Measurements from ENCODE around the gene PDE8B.

DNA sequence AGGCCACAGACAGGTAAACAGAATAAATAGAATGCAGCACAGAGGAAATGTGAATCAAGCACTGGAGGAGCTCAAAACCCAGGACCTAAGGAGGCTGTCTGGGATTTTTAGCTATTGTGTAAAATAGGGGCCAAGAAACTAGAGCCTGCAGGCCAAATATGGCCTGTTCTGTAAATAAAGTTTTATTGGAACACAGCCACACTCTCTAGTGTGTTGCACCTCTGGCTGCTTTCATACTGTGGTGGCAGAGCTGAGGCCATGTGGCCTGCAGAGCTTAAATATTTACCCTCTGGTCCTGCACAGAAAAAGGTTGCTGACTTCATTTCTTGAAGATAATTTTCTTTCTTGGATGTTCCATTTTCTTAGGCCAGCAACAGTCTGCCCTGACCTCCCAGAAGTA lies 145.3 kb downstream of the PDE8B start:
- TF ChIP-seq POLR2A (IDR thresholded peaks at IDR 0.05; ENCODE audit: borderline replicate concordance, extremely low read depth, insufficient read depth, insufficient read length) (no peak), EZH2 (IDR thresholded peaks at IDR 0.05) (no peak), CEBPB (IDR thresholded peaks at IDR 0.05; ENCODE audit: low read depth) (no peak), JUND (IDR thresholded peaks at IDR 0.05) (no peak), CTCF (IDR thresholded peaks at IDR 0.05 in 2 of 3, conservative IDR thresholded peaks at IDR 0.05 in 1 of 3; ENCODE audit: borderline replicate concordance in 1 of 3, insufficient read depth in 1 of 3, low read depth in 2 of 3, low read length in 2 of 3) (no peak), SP1 (IDR thresholded peaks at IDR 0.05; ENCODE audit: low read depth) (no peak), ATF3 (IDR thresholded peaks at IDR 0.05) (no peak), EGR1 (IDR thresholded peaks at IDR 0.05; ENCODE audit: low read depth) (no peak), SRF (IDR thresholded peaks at IDR 0.05; ENCODE audit: low read depth) (no peak), EZH2phosphoT487 (IDR thresholded peaks at IDR 0.05; ENCODE audit: borderline replicate concordance) (no peak), ELF1 (IDR thresholded peaks at IDR 0.05; ENCODE audit: borderline replicate concordance, low read depth) (no peak), YY1 (IDR thresholded peaks at IDR 0.05; ENCODE audit: extremely low read depth, insufficient replicate concordance, low read depth, low read length) (no peak)
- TF ChIP-seq, protein P1, sequence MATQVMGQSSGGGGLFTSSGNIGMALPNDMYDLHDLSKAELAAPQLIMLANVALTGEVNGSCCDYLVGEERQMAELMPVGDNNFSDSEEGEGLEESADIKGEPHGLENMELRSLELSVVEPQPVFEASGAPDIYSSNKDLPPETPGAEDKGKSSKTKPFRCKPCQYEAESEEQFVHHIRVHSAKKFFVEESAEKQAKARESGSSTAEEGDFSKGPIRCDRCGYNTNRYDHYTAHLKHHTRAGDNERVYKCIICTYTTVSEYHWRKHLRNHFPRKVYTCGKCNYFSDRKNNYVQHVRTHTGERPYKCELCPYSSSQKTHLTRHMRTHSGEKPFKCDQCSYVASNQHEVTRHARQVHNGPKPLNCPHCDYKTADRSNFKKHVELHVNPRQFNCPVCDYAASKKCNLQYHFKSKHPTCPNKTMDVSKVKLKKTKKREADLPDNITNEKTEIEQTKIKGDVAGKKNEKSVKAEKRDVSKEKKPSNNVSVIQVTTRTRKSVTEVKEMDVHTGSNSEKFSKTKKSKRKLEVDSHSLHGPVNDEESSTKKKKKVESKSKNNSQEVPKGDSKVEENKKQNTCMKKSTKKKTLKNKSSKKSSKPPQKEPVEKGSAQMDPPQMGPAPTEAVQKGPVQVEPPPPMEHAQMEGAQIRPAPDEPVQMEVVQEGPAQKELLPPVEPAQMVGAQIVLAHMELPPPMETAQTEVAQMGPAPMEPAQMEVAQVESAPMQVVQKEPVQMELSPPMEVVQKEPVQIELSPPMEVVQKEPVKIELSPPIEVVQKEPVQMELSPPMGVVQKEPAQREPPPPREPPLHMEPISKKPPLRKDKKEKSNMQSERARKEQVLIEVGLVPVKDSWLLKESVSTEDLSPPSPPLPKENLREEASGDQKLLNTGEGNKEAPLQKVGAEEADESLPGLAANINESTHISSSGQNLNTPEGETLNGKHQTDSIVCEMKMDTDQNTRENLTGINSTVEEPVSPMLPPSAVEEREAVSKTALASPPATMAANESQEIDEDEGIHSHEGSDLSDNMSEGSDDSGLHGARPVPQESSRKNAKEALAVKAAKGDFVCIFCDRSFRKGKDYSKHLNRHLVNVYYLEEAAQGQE (IDR thresholded peaks at IDR 0.05; ENCODE audit: low read depth) = no peak

Measured in HCT116 (cell line).